Uterus (tissue), 2 donors: ENCODE measurements around the gene MCMBP.

Experiments
- CTCF ChIP-seq, 4 experiments: fragments of 200-600 bp in 2 of 4; fragments of 450-650 bp in 2 of 4; sonication (generic) in 2 of 4; IDR thresholded peaks; one replicate each; pipeline ENCODE4 v1.5.1; 2016 to 2019; ENCODE audit warnings: antibody characterized with exemption in 4 of 4, mild to moderate bottlenecking in 2 of 4, moderate library complexity in 1 of 4
- POLR2A ChIP-seq, 2 donors: fragments of 450-650 bp; IDR thresholded peaks; one replicate each; pipeline ENCODE4 v1.6.1; 2016; ENCODE audit warnings: antibody characterized with exemption in 2 of 2, mild to moderate bottlenecking in 1 of 2, moderate library complexity in 1 of 2

- no peak for TF ChIP-seq CTCF (IDR thresholded peaks at IDR 0.05)
- TF ChIP-seq POLR2A (IDR thresholded peaks at IDR 0.05): no peak
These were observed 38.5 kb downstream of the MCMBP start for GRCh38 chr10:119834188-119834587.
